Keratinocyte (primary cell): ENCODE results near the gene LSAMP. TPM values are rescaled to one million over a fixed set of nuclear protein-coding genes. Genes with fewer than 3 reads are reported as not detected.

Source experiments
- DNase-seq: peaks from one replicate; pipeline ENCODE4 v3.0.0-alpha.2; 2011; ENCODE audit warnings: low read depth, missing footprints, low spot score
- FAIRE-seq: peaks from 2 replicates; lab custom pipeline; 2011; peaks lifted over from hg19 to GRCh38; lab: Jason Lieb, UNC
- H2AFZ ChIP-seq: 2 replicates; pipeline ENCODE4 v1.6.0; 2012; ENCODE audit warnings: low read length, control low read depth, inconsistent platforms; ENCODE audit not compliant: control insufficient read depth
- H3K27ac ChIP-seq: 2 replicates; pipeline ENCODE4 v1.5.1; 2011; ENCODE audit warnings: low read length; ENCODE audit not compliant: control insufficient read depth, insufficient read depth
- H3K27me3 ChIP-seq: 3 replicates; pipeline ENCODE4 v1.6.0; 2011; ENCODE audit warnings: low read length; ENCODE audit not compliant: control insufficient read depth, insufficient read depth; ENCODE audit errors: extremely low read depth
- H3K36me3 ChIP-seq, 2 experiments: 2 replicates in 1 of 2; 3 replicates in 1 of 2; pipeline ENCODE4 v1.5.1; 2011; ENCODE audit warnings: low read length in 2 of 2, mild to moderate bottlenecking in 1 of 2; ENCODE audit not compliant: control insufficient read depth in 2 of 2, insufficient read depth in 2 of 2; ENCODE audit errors: extremely low read depth in 1 of 2
- H3K4me1 ChIP-seq: 3 replicates; pipeline ENCODE4 v1.5.1; 2011; ENCODE audit warnings: low read length; ENCODE audit not compliant: control insufficient read depth, insufficient read depth; ENCODE audit errors: extremely low read depth
- H3K4me2 ChIP-seq: 3 replicates; pipeline ENCODE4 v1.6.0; 2011; ENCODE audit warnings: low read depth, low read length; ENCODE audit not compliant: control insufficient read depth, insufficient read depth; ENCODE audit errors: extremely low read depth
- H3K4me3 ChIP-seq, 3 experiments: fragments of 200-600 bp in 1 of 3; sonication (generic) in 1 of 3; 2 replicates in 2 of 3; 3 replicates in 1 of 3; pipeline ENCODE4 v1.5.1; 2011 to 2016; ENCODE audit warnings: low read length in 3 of 3, mild to moderate bottlenecking in 3 of 3, control low read depth in 2 of 3, inconsistent platforms in 1 of 3, low read depth in 1 of 3, mixed read lengths in 1 of 3, mixed run types in 1 of 3, moderate library complexity in 1 of 3; ENCODE audit not compliant: control insufficient read depth in 2 of 3, insufficient read depth in 2 of 3; ENCODE audit errors: extremely low read depth in 1 of 3
- H3K79me2 ChIP-seq: 2 replicates; pipeline ENCODE4 v1.6.0; 2012; ENCODE audit warnings: low read length; ENCODE audit not compliant: control insufficient read depth, insufficient read depth
- H3K9ac ChIP-seq: 3 replicates; pipeline ENCODE4 v1.6.0; 2011; ENCODE audit warnings: low read length; ENCODE audit not compliant: control insufficient read depth, insufficient read depth; ENCODE audit errors: extremely low read depth
- H3K9me1 ChIP-seq: 3 replicates; pipeline ENCODE4 v1.6.0; 2011; ENCODE audit warnings: low read length; ENCODE audit not compliant: control insufficient read depth, insufficient read depth; ENCODE audit errors: extremely low read depth
- H3K9me3 ChIP-seq: 2 replicates; pipeline ENCODE4 v1.5.1; 2012; ENCODE audit warnings: low read depth, low read length; ENCODE audit not compliant: control insufficient read depth
- H4K20me1 ChIP-seq: 3 replicates; pipeline ENCODE4 v1.6.0; 2011; ENCODE audit warnings: low read length; ENCODE audit not compliant: control insufficient read depth, insufficient read depth; ENCODE audit errors: extremely low read depth
- EZH2 ChIP-seq: IDR thresholded peaks from one replicate; pipeline ENCODE4 v1.6.1; 2012; ENCODE audit warnings: inconsistent platforms, mild to moderate bottlenecking, low read length, moderate library complexity
- dilution Hi-C: fragments of 300-500 bp; cut with MboI; formaldehyde crosslinking; loops from one replicate; pipeline ENCODE4 v1.7.0; 2020; ENCODE audit warnings: low sequenced_read_pairs; ENCODE audit not compliant: extremely low pct_ligation_motif_present
- polyA plus RNA-seq, 5 experiments: library from polyadenylated mRNA; depleted of rRNA in 3 of 5; stranded (reverse) in 3 of 5; stranded (forward) in 1 of 5; unstranded in 1 of 5; fragments of >200 nt; gene quantifications; 1 replicate in 1 of 5; 2 replicates in 3 of 5; 3 replicates in 1 of 5; pipeline versions ENCODE4 v1.2.1 to v1.2.3, GENCODE V29; 2011 to 2012; ENCODE audit warnings: missing spikeins in 2 of 5, low read depth in 1 of 5, low replicate concordance in 1 of 5
- TF ChIP-seq, protein P1 (sequence below), 3 experiments: IDR thresholded peaks in 1 of 3; conservative IDR thresholded peaks in 1 of 3; optimal IDR thresholded peaks in 1 of 3; 2 replicates in 2 of 3; 3 replicates in 1 of 3; pipeline versions ENCODE3 to v1.5.1; 2011; ENCODE audit warnings: low read length in 3 of 3, mild to moderate bottlenecking in 3 of 3, moderate library complexity in 2 of 3, control low read depth in 1 of 3, inconsistent platforms in 1 of 3; ENCODE audit not compliant: insufficient read depth in 2 of 3; ENCODE audit errors: extremely low read depth in 1 of 3

LSAMP gene
- polyA plus RNA-seq, 1 donor (not counting 4 experiments of a cell fraction or from before 2014, with no cell fraction given) = 0.12 TPM

DNA sequence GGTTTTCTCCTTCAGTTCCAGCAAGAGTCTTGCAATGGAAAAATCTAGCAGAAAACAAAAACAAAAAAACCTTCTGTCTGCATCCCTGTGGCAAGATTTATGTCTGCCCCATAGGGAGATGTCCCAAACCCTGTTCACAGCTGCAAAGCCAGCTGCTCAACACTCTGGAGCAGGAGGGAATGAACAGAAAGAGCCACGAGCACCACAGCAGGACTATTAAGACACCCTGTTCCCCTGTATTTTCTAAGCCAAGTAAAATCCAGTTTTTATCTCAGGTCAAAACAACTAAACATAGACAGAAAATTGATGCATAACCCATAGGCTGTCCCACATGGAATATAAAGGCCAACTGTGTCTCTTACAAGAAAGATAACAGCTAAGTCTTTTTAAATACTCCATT lies 357.9 kb downstream of the LSAMP start:
- no peaks in the 10 kb centered on the region for H3K9me1 ChIP-seq
- H3K4me3 ChIP-seq = no peak overlapping the region
- peaks cover 6% of the 10 kb centered on the region for H3K4me1 ChIP-seq
- no peak for DNase-seq
- H3K9ac ChIP-seq = no peak overlapping the region
- no peak for FAIRE-seq
- dilution Hi-C loops = no loop called here
- H3K36me3 ChIP-seq = no peaks in the 10 kb centered on the region
- no peak for TF ChIP-seq EZH2
- TF ChIP-seq, protein P1, sequence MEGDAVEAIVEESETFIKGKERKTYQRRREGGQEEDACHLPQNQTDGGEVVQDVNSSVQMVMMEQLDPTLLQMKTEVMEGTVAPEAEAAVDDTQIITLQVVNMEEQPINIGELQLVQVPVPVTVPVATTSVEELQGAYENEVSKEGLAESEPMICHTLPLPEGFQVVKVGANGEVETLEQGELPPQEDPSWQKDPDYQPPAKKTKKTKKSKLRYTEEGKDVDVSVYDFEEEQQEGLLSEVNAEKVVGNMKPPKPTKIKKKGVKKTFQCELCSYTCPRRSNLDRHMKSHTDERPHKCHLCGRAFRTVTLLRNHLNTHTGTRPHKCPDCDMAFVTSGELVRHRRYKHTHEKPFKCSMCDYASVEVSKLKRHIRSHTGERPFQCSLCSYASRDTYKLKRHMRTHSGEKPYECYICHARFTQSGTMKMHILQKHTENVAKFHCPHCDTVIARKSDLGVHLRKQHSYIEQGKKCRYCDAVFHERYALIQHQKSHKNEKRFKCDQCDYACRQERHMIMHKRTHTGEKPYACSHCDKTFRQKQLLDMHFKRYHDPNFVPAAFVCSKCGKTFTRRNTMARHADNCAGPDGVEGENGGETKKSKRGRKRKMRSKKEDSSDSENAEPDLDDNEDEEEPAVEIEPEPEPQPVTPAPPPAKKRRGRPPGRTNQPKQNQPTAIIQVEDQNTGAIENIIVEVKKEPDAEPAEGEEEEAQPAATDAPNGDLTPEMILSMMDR (optimal IDR thresholded peaks at IDR 0.05 in 1 of 3, IDR thresholded peaks at IDR 0.05 in 1 of 3, conservative IDR thresholded peaks at IDR 0.05 in 1 of 3; ENCODE audit: extremely low read depth in 1 of 3, insufficient read depth in 2 of 3, low read length in 3 of 3) = no peak
- no peak overlapping the region for H3K4me2 ChIP-seq
- H3K27ac ChIP-seq = no peak overlapping the region
- H4K20me1 ChIP-seq = no peaks in the 10 kb centered on the region
- no peaks in the 10 kb centered on the region for H3K79me2 ChIP-seq
- H3K27me3 ChIP-seq = no peaks in the 10 kb centered on the region
- H3K9me3 ChIP-seq = no peaks in the 10 kb centered on the region
- H2AFZ ChIP-seq = no peak overlapping the region

DNA sequence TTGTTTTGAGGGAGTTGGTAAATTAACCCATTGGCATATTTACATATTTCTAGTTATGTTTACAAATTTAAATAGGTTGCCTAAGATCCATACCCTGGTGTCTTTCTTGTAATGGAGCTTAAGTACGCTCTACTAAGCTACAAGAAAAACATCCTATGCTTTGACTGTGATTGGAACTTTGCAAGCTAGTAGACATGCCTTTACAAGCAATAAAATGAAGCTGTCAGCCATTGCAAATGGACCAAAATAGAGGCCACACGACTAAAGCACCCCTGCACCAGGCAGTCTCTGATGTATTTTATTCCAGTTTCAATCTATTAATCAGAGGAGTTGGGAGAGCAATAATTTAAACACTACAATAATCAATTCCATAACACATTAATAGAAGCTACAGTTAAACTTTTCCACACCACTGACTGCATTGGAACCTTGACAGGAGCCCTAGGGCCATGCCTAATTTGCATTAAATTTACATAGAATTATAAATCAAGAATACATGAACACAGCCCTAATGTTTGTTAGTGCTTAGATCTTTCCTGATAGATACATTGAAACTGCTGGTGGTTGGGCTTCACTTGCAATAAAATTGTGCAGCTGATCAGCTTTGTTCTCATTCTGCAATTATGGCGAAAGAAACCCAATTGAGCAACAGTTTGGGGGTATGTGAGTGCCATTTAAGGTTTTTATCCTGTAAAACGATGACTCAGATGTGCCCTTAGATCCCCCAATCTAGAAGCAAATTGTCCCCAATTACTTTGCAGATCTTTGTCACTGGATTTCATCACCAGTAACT lies 360.1 kb downstream of the LSAMP start:
- no peaks in the 10 kb centered on the region for H3K9me1 ChIP-seq
- no peaks in the 10 kb centered on the region for H3K36me3 ChIP-seq
- H3K4me2 ChIP-seq = no peak overlapping the region
- no peak overlapping the region for H3K9ac ChIP-seq
- H3K27ac ChIP-seq = no peak overlapping the region
- no peaks in the 10 kb centered on the region for H3K9me3 ChIP-seq
- dilution Hi-C loops = no loop called here
- TF ChIP-seq, protein P1 (optimal IDR thresholded peaks at IDR 0.05 in 1 of 3, IDR thresholded peaks at IDR 0.05 in 1 of 3, conservative IDR thresholded peaks at IDR 0.05 in 1 of 3; ENCODE audit: extremely low read depth in 1 of 3, insufficient read depth in 2 of 3, low read length in 3 of 3) = no peak
- TF ChIP-seq EZH2 = no peak
- no peaks in the 10 kb centered on the region for H3K79me2 ChIP-seq
- no peak for DNase-seq
- H2AFZ ChIP-seq = peak overlapping the region; percentile 52
- H3K4me3 ChIP-seq = no peak overlapping the region
- no peaks in the 10 kb centered on the region for H4K20me1 ChIP-seq
- no peaks in the 10 kb centered on the region for H3K27me3 ChIP-seq
- peaks cover 6% of the 10 kb centered on the region for H3K4me1 ChIP-seq
- peak; percentile 26 for FAIRE-seq
